ENCODE data around the gene KRT2.
A peak's percentile ranks its signal among the peaks of the same experiment; 100 is the strongest.

KRT2 gene

DNA sequence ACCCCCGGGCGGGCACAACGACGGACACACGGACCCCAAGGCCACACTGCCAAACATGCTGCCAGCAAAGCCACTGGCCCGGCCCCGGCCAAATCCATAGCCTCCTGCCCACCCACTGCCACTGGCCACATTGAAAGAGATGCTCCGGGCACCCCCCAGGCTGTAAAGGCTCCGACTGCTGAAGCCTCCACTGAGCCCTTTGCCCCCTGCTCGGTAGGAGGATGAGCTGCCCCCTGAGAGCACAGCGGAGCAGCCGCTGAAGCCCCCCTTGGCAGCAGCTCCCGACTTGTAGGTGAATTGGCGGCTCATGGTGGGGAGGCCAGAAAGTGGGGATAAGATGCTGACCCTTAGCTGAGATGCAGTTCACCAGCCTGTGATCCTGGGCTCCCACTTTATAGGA lies 33.8 kb downstream of the KRT2 start, which contains the start of gene KRT73:
TSS of gene KRT73 (minus strand) at position 344 of the 400 bp plus-strand sequence. CDS start at position 309, 35 bp downstream.
- no peak for DNase-seq (ENCODE audit: low read depth in 2 of 2)
- H3K4me3 ChIP-seq (replicated peaks in 1 of 2; ENCODE audit: low read depth in 2 of 2, low read length in 2 of 2) = no peak within 1 kb of the TSS
- TF ChIP-seq, protein P1, sequence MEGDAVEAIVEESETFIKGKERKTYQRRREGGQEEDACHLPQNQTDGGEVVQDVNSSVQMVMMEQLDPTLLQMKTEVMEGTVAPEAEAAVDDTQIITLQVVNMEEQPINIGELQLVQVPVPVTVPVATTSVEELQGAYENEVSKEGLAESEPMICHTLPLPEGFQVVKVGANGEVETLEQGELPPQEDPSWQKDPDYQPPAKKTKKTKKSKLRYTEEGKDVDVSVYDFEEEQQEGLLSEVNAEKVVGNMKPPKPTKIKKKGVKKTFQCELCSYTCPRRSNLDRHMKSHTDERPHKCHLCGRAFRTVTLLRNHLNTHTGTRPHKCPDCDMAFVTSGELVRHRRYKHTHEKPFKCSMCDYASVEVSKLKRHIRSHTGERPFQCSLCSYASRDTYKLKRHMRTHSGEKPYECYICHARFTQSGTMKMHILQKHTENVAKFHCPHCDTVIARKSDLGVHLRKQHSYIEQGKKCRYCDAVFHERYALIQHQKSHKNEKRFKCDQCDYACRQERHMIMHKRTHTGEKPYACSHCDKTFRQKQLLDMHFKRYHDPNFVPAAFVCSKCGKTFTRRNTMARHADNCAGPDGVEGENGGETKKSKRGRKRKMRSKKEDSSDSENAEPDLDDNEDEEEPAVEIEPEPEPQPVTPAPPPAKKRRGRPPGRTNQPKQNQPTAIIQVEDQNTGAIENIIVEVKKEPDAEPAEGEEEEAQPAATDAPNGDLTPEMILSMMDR (IDR thresholded peaks at IDR 0.05; ENCODE audit: low read depth, low read length) = no peak

DNA sequence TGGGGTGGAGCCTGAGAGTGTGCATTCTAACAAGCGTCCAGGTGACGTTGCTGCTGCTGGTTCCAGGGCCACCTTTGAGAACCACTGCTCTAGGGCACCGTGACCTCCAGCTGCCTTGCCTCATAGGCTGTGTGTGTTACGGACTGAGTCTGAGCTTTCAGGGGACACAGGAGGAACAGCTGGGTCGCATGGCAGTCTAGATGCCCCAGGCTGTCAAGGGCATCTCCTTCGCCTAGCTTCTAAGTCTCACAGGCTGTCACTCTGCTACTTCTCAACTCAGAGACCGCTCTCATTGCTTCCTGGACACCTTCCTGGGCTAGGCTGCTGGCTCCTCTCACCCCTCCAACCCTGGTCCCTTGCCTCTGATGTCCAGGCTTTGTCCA lies 34.6 kb downstream of the KRT2 start:
- TF ChIP-seq, protein P1 (IDR thresholded peaks at IDR 0.05; ENCODE audit: low read depth, low read length) = no peak
- DNase-seq (ENCODE audit: low read depth in 2 of 2) = no peak
- no peak overlapping the region for H3K4me3 ChIP-seq (replicated peaks in 1 of 2; ENCODE audit: low read depth in 2 of 2, low read length in 2 of 2)

DNA sequence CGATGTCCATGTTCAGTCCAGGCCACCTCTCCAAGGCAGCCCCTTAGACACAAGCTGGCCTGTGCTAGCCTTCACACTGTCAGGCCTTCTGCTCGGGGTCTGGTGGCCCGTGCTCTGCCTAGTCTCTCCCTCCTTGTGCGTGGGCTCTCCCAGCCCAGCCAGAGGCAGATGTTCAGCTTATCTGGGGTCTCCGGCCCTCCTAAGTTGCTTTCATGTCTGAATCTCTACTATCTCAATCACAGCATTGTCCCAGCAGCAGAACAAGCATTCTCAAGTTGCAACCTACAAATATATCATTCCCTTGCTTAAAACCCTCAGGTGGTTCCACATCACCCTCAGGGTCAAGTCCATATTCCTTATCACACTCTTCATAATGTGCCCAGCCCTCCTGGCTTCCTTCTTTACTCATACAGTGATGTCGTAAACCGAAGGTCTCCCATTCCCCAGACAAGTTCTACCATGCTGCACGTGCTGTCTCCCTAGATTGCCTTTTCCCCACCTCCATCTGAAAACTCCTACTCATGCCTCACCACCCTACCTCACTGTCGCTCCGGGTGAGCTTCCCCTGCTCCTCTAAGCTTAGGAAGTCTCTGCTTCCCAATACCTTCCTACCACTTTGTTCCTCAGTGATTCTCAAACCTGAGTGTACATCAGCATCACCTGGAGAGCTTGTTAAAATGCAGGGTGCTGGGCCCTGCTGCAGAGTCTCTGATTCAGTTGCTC lies 35.2 kb downstream of the KRT2 start:
- no peak for DNase-seq (ENCODE audit: low read depth in 2 of 2)
- TF ChIP-seq, protein P1 (IDR thresholded peaks at IDR 0.05; ENCODE audit: low read depth, low read length) = no peak

DNA sequence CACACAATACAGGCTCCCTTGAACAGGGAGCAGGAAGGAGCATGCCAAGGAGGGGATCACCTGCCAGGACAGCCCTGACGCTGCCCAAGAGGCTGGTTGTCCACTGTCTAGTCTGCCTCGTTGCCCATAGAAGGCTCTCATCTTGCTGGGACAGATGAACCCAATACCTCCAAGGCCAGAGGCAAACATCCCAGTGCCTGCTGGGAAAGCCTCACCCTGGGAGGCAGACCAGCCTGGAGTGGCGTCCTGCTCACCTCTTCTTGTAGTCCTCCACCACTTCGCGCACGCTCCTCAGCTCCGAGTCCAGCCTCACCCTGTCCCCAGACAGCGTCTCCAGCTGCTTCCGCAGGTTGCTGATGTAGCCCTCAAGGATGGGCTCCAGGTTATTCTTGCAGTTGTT lies 36.1 kb downstream of the KRT2 start:
- no peak overlapping the region for H3K4me3 ChIP-seq (replicated peaks in 1 of 2; ENCODE audit: low read depth in 2 of 2, low read length in 2 of 2)
- no peak for DNase-seq (ENCODE audit: low read depth in 2 of 2)
- TF ChIP-seq, protein P1 (IDR thresholded peaks at IDR 0.05; ENCODE audit: low read depth, low read length) = no peak

More for the DNA sequence above, 35.2 kb downstream of the KRT2 start:
- H3K4me3 ChIP-seq (replicated peaks in 1 of 2; ENCODE audit: low read depth in 2 of 2, low read length in 2 of 2) = no peak overlapping the region

DNA sequence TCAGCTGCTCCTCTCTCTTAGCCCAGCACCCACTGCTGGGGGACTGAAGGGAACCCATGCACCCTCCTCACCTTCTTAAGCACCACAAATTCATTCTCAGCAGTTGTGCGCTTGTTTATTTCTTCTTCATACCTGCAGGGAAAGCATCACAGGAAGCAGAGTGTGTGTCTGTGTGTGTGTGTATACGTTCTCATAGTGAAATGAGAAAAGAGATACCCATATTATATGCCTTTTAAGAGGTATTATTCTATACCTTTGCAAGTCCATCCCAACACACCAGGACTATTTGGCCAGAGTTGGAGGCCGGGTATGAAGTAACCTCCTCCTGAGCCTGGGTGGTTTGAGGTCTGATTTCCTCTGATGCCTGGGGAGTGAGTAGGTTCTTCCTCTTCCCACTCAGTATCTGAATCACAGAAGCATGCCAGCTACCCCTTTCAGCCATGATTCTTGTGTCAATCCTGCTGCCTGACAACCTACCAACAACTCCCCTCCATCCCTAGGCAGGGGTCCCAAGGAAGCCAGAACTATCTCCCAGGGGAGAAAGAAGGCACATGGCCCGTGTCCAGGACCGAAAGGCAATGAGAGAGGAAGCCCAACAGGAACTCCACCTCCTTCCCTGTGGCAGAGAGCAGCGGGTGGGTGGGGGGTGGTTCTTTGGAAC lies 36.7 kb downstream of the KRT2 start:
- DNase-seq (ENCODE audit: low read depth in 2 of 2) = peak in 1 of 2 donors; percentile 3
- TF ChIP-seq, protein P1 (IDR thresholded peaks at IDR 0.05; ENCODE audit: low read depth, low read length) = no peak
- no peak overlapping the region for H3K4me3 ChIP-seq (replicated peaks in 1 of 2; ENCODE audit: low read depth in 2 of 2, low read length in 2 of 2)

DNA sequence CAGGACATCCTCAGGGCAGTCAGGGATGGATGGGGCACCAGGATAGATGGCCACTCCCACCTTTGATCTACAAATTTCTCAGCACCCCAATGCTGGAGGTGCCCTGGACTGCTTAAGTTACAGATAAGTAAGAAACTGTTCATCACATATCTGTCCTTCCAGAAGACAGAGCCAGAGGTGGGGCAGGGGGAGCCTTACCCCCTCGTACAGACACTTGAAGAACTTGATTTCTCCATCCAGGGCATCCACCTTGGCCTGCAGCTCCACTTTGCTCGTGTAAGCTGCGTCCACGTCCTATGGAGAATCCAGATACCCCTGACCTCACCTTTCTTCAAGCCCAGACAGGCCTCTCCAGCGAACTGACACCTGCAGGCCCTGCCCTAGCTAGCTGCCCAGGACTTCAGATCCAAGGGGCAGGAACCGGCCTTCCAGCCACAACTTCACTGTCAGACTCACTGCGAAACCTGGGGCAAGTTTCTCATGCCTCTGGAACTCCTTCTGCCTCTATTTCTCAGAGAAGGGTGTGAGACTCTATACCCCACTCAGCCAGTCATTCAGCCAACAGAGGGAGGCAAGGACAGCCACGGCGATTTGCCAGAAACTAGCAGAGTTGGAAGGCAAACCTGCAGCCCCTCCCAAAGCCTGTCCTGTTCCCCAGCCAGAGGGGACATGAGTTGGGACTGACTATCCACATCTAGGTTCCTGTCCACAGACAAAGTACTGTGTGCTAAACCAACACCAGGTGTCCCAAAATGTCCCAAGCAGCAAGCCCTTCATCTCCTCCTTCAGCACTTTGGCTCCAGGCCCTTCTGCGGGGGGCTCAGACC lies 37.4 kb downstream of the KRT2 start:
- DNase-seq (ENCODE audit: low read depth in 2 of 2) = no peak
- TF ChIP-seq, protein P1 (IDR thresholded peaks at IDR 0.05; ENCODE audit: low read depth, low read length) = no peak
- H3K4me3 ChIP-seq (replicated peaks in 1 of 2; ENCODE audit: low read depth in 2 of 2, low read length in 2 of 2) = no peak overlapping the region
